ENCODE measurements around the gene GPRIN3.
"Not testable (repeated sequence)": the region's sequence is repeated elsewhere in the genome, so short reads cannot be mapped to it uniquely, and the experiment has no call there.

Gene GPRIN3

DNA sequence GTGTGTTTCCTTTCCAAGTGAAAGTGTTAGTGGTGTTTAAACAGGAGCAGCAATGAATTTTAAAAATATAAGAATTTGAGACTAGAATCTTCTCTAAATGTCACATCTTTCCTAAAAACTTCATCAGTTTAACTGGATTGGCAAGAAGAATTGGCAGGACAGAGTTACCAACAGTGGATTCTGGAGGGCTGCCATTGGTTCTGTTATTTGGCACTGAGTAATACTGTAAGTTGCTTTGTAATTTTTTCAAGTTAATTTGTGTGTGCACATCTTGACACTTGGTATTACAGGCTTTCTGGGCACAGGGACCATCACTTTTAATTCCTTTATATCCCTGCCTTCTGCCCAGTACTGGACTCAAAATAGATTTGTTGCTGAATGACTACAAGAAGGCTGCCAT is 4.5 kb upstream of the GPRIN3 start:
- no peak for DNase-seq (ENCODE audit: low read depth in 3 of 3)

DNA sequence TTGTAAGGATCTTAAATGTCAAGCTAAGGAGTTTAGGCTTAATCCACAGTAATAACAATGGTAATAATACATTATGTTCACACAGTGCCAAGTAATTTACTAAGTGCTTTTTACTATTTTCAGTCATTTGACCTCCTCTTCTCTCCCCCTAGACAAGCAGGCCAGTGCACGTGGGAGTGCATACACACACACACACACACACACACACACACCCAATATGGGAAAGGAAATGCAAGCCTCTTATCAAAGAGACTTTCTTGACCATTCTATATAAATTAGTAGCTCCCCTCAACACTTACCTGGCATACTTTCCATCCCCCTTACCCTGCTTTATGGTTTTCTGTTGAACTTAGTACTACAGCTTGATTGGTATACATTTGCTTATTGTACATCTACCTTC is 3.8 kb upstream of the GPRIN3 start:
- DNase-seq (ENCODE audit: low read depth in 3 of 3): no peak

DNA sequence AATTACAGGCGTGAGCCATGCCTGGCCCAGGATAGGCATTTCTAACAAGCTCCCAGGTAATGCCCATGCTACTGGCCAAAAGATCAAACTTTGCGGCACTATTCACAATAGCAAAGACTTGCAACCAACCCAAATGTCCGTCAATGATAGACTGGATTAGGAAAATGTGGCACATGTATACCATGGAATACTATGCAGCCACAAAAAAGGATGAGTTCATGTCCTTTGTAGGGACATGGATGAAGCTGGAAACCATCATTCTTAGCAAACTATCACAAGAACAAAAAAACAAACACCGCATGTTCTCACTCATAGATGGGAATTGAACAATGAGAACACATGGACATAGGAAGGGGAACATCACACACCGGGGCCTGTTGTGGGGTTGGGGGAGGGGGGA is 1.6 kb upstream of the GPRIN3 start:
- DNase-seq (ENCODE audit: low read depth in 3 of 3): not testable (repeated sequence)

DNA sequence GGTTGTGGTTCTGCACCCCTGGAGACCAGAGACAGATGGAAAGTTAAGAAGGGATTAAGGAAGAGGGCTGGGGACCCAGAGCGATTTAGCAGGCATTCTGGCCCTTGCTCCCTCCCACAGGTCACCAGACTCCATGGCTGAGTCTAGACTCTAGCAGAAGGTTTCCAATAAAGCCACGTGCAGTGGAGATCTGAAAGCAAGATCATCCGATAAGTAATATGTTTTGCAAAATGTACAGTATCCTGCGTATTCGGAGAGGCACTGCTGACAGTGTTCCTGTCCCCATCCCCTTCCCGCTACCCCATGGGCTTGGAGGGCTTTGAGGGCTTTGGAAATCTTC is 531 bp upstream of the GPRIN3 start:
- no peak for DNase-seq (ENCODE audit: low read depth in 3 of 3)

DNA sequence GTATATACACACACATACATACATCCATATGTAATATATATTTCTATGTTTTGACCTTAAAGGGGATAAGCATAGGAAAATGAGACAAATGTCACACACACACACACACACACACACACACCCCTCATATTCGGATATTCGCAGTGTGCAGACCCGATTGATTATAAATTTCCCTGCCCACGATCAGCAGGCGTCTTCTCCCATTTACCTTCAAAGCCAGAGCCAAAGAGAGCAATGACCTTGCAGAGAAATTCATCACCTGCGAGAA is 488 bp downstream of the GPRIN3 start:
- no peak for DNase-seq (ENCODE audit: low read depth in 3 of 3)

DNA sequence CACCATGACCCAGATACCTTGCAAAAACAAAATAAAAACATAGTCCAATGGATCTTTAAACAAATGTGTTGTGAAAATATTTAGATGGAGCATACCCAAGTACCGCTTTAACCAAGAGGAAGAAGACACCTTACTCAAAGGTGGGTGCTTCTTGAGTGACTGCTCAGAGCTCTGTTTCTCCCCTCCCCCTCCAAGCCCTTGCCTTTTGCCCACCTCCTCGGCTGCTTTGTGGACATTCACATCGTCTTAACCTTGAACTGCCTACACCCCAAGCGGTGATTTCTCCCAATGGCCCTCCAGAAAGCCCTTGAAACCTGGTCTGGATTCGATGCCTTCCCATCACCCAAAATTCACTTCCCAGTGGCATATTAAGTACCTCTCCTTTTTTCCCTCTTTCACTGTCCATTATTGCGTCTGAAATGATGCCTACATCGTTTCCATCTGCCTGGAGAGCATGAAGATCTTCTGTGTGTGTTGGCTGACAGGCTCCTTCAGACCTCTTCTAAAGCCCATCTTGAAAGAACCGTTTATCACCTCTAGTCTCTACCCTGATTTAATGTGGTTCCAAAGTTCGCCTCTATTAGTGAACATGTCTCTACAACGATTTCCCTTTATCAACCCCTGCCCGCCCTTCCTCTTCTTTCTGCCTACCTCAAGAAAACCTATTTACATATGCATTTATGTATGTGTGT is 968 bp downstream of the GPRIN3 start:
- DNase-seq (ENCODE audit: low read depth in 3 of 3): no peak

DNA sequence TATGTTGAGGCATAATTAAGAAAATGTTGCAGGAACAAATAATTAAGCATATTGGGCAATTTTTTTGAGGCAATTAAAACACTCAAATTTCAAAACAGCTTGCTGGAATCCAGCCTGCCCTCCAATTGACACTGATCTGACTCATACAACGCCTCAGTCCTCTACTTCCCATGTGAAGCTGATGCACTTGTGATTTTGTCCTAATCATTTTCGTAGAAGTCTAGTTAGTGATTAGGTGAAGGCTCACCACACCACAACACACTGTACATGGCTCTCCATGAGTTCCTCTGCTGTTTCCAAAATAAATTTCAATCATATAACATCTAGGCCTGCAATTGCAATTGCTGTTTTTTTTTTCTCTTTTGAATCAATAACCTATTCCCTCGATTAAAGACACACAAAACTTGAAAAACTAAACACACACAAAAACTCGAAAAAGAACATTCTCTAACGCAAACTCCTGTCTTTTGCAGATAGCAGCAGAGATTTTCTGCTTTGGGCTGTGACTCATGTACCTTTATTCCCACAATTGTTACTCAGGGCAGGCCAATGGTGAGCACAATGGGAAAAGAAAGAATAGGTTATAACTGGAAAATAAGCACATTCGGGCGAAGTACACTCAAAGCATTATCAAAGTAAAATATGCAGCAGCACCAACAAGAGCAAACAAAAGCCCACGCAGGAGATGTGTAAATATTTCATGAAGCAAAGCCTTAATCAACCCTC is 1.7 kb downstream of the GPRIN3 start:
- no peak for DNase-seq (ENCODE audit: low read depth in 3 of 3)

DNA sequence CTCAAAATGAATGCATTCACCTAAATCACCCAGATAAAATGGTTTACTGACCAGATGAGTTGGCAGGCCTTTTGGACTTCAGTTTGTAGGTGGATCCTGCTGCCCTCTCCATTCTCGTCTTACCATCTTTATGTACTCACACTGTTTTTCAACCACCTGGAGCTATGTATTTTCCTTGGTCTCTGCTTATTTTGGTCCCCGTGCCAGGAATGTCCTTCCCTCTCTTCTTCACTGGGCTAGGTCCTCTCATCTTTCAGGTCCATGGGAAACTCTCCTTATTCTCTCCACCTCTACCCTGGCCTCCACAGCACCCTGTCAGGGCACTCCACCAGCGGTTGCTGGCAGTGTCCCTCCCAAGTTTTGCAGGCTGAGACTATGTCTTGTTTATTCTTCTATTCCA is 2.6 kb downstream of the GPRIN3 start:
- DNase-seq (ENCODE audit: low read depth in 3 of 3): no peak

DNA sequence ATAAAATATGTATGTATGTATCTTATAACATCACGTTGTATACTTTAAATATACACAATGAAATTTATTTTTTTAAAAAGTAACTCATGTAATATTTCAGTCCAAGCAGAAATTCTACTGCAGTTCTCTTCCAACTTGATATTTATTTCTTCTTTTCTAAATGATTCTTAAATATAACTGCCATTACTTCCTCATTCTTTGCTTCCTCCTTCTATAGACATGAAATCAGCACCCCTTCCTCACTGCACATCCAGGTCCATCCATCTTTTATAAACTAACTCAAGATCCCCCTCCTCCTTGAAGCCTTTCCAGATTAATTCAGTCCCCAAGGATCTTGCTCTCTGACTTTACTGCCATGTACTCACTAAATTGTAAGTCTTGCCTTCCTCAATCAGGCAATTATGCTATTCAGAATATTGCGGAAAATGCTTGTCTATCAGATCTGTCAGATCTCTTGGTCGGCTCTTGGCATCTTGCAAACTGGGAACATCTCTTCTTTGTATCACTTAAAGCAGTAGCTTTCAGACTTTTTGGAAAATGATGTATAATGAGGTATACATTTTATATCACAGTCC is 3.7 kb downstream of the GPRIN3 start:
- DNase-seq (ENCODE audit: low read depth in 3 of 3): no peak

DNA sequence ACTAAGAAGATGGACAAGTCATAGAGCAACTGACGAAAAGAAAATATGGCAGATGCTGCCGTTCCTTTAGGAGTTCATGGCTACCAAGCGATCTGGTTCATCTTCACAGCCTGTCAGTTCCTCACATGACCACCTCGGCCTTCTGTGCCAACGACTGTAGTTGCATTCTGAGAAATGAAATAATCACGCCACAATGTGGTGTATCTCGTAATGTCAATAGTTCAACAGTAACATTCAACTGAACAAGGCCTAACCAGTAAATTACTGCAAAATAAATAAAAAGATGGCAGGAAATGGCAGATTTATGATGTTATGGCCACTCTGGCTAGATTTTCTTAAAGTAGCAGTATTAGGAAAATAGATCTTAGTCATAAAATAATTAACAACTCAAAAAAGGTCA is 4.4 kb downstream of the GPRIN3 start:
- no peak for DNase-seq (ENCODE audit: low read depth in 3 of 3)

DNA sequence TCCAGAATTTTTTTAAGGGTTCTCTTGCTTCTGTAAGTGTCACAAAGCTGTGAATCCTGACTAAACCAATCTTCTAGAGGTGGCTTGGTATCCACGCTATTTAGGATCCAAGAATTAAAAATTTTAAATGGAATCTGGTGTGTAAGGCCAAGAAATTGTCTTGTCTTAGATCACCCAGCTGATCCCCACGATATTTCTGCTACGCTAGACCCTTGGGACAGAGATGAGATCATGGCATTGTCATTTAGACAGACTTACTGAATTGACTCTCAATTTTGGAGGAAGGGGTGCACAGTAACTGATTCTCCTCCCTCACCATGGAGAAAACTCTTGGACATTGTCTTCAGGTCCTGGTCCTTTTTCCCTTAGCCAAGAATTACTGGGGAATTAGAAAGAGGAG is 5.7 kb downstream of the GPRIN3 start:
- no peak for DNase-seq (ENCODE audit: low read depth in 3 of 3)

DNA sequence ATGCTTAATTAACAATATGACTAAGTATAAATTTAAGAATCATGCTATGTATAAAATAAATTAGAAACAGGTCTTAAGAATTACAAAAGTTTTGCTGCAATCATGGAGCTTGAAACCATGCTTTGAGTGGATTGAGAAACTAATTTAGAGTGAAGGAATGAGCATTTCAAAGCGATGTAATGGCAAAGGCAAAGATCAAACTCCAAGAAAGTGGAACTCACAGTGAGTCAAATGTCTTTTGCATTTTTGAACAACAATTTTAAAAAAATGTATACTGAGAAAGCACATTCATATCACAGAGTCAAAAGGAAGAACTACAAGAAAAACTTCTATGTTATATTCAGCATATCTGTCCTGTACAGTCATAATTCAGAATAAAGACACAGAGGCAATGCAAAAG is 6.6 kb downstream of the GPRIN3 start:
- DNase-seq (ENCODE audit: low read depth in 3 of 3): no peak

DNA sequence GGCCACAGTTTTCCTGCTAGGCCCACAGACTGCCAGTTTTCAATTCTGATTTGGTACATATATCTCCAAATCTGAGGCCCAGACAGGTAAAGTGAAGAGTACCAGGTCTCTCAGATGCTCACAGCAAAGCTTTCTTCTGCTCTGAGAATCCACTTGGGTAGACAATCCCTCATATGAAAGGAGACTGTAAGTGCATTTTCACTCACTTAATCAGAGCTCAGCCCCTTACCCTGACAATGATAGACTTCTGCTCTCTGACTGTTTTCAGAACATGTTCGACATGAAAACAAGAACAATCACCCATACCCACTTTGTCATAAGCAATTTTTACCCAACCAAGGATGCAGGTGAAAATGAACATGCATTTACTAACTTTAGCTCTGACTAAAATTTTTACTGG is 7.1 kb downstream of the GPRIN3 start:
- DNase-seq (ENCODE audit: low read depth in 3 of 3): no peak

DNA sequence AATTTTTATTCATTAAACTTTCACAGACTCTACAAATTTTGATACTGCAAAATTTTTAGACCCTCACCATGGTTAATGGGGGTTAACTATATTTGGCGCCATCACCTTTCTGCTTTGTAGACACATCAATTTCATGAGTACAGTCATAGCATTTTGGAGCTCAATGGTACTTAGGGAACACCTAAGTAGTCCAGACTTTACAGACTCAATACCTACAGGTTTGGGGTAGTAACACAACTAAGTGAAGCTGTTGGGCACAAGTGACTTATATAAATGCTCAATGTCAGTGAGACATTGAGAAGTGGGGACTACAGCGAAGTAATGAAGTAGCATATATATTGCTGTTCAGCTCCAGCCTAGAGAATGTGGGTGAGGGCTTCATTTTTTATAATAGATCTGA is 7.5 kb downstream of the GPRIN3 start:
- no peak for DNase-seq (ENCODE audit: low read depth in 3 of 3)

DNA sequence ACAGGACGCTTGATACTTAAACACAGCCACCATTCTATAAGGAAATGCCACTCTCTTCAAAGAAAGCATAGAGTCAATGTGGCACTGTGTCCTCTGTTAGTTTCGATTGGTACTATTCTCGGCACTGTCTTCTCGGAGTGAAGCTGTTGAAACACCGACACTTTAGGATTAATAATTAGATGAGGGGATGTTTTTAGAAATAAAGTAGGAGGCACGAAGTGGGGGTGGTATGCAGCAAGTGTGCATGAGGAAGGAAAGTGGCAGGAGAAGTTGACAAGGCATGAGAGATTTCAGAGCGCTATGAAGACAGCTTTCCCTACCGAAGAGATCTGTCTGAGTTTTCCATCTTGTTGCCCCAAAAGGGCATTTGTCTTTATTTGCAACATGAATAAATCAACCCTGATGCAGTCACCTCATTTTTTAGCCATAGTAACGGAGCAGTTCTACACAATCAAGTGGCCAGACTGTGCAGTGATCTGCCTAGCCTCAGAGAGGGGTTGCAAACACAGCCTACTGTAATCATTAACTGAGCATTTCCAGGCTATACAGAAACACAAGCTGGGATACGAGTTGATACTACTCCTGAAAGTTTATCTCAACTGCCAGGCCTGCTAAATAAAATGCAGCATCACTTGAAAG is 8.3 kb downstream of the GPRIN3 start:
- DNase-seq (ENCODE audit: low read depth in 3 of 3): no peak

DNA sequence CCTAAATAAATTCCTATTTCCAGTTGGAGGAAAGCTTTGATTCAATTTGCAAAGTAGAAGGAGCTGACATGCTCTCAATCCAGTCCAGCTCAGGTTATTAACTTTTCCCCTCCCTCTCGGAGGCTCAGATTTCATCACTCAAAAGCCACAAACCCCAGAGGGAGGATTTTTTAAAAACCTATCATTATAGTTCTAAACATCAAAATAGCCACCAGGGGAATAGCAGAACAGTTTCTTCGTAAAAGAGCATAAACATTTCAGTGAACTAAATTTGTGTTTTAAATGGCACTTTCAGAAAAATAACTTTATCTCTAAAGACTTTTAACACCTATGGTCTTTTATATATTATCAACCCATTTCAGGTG is 8.8 kb downstream of the GPRIN3 start:
- DNase-seq (ENCODE audit: low read depth in 3 of 3): no peak

DNA sequence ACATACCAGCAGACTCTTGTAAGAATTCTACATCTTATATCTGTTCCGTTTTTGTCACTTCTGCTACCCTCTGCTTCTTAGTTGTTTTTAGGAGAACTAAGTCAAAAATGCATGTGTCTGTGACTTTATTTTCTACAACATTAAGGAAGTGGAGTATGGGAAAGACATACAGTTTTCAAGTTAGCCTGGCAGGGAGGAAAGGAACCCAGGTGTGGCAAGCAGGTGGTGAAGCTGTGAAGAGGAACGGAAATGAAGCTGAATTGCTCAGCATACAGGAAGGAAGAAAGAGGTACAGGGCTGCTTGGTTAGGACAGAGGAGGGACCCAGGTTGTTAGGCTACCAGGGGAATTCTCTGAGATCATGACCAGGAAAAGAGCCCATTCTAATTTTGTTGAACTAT is 9.4 kb downstream of the GPRIN3 start:
- no peak for DNase-seq (ENCODE audit: low read depth in 3 of 3)

DNA sequence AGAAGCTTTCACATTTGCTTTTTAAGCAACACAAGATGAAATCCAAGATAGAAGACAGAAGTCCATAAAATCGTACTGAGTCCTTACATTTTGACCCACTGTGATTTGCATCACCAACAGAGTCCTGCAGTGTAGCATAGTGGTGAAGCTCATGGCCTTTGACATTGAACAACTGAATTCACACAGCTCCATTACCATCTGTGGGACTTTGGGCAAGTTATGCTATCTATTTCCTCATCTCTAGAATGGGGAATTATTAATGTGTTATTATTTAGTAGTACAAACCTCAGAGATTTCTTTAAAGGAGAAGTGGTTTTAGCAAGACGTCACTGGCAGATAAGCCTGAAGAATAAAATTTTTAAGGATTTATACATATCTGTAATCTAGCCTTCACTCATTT is 10.7 kb downstream of the GPRIN3 start:
- DNase-seq (ENCODE audit: low read depth in 3 of 3): no peak

DNA sequence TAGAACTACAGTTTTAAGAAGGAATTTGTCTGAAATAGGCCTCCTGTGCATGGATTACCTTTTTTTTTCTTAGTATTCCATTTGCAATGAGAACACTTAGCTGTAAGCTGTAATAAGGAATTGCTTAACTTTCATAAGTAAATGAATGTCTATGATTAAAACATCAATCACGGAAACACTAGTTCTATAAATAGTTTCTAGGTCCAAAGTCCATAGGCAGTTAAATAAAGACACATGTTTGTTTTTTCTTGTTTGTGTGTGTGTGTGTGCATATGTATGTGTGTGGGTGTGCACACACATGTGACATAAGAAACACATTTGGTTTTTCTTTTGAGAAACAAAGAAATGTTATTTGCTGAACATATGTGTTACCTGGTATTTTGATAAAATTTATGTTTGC is 11.2 kb downstream of the GPRIN3 start:
- no peak for DNase-seq (ENCODE audit: low read depth in 3 of 3)

DNA sequence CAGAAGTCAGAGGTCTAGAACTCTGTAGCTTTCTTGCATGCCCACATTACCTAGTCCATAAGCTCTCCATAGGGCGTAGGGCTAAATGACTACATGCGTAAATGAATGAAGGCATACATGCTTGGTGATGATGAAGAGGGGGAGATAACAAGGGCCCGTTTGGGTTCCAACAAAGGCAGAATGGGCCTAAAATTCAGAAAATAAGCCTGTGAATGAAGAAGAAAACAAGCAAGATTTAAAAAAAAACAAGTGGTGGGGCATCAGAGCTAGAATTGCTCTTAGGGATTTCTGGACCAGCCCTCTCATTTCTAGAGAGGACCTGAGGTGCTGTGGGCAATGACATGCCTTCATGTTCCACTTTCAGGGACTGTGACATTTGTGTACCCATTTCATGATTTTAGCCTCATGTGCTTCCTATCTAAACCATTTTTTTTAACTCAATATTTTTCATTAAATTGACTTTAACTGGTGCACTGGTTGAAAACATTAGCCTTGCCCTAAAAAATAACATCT is 12.1 kb downstream of the GPRIN3 start:
- DNase-seq (ENCODE audit: low read depth in 3 of 3): no peak

DNA sequence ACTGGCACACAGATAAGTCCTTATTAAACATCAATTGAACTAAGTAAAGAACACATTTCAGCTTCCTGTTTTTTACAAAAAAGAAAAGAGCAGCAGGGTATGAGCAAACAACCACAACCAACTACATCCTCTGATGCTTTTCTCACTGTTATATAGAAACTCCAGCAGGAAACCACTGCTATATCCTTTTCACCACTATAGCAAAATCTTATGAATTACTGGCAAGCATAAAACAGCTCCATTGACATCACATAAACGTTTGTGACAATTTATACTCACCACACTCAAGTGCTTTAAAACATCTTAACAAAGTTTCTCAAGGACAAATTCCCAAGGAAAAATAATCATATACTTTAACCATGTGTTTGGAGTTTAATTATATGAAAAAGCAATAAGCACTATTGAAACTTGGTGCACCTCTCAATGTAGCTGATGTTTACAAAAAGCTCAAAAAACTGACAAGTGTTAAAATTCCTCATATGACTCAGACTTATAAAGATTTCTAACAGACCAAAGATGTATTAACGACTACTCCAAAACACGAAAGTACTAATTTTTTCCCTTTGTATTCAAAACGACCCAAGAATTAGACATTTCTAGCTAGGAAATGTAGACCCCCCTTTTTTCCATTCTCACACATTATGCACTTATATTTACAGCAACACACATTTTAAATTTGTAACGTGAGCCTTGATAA is 12.9 kb downstream of the GPRIN3 start:
- no peak for DNase-seq (ENCODE audit: low read depth in 3 of 3)

DNA sequence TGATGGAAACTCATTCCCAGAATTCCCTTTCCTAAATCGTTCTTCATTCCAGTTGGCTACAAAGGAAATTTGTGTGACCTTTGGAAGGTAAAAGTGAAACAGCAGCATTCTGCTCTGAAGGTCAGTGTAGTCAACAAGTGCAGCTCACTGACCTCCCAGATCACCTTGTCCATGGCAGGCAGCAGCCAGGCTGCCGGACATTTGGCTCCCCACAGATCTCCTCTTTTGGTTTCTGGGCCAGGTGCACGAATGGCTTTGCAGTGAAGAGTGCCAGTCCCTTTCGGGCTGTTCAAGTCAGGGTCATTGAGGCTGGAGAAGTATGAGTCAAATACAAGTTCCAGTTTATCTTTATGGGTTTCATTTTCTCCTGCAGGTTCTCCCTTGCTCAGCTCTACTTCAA is 14.3 kb downstream of the GPRIN3 start:
- no peak for DNase-seq (ENCODE audit: low read depth in 3 of 3)
